WERI-Rb-1 (cell line): ENCODE measurements around the gene OSMR.
"Not testable (repeated sequence)": the region's sequence is repeated elsewhere in the genome, so short reads cannot be mapped to it uniquely, and the experiment has no call there.

Experiments
- DNase-seq: peaks from one replicate; pipeline ENCODE4 v3.0.0-alpha.2; 2020
- H3K27ac ChIP-seq: fragments of 250-450 bp; sonication (Bioruptor Pico); 2 replicates; pipeline ENCODE4 v1.5.1; 2020; ENCODE audit warnings: mild to moderate bottlenecking, moderate library complexity
- H3K27me3 ChIP-seq: fragments of 250-450 bp; sonication (Bioruptor Pico); 2 replicates; pipeline ENCODE4 v1.5.1; 2021; ENCODE audit warnings: mild to moderate bottlenecking, low read depth, moderate library complexity; ENCODE audit not compliant: insufficient read depth, severe bottlenecking
- H3K36me3 ChIP-seq: fragments of 250-450 bp; sonication (Bioruptor Pico); 2 replicates; pipeline ENCODE4 v1.5.1; 2020; ENCODE audit warnings: mild to moderate bottlenecking, moderate library complexity
- H3K4me3 ChIP-seq: 2 replicates; pipeline ENCODE4 v1.5.1; 2011; ENCODE audit warnings: low read depth, mild to moderate bottlenecking, control low read depth, low read length
- H3K9me3 ChIP-seq: fragments of 250-450 bp; sonication (Bioruptor Pico); 2 replicates; pipeline ENCODE4 v1.5.1; 2021; ENCODE audit warnings: mild to moderate bottlenecking, moderate library complexity; ENCODE audit not compliant: severe bottlenecking
- TF ChIP-seq, protein P1 (sequence below): IDR thresholded peaks from 2 replicates; pipeline ENCODE4 v1.5.1; 2011; ENCODE audit warnings: low read depth, mild to moderate bottlenecking, control low read depth, inconsistent platforms, low read length

Gene OSMR

DNA sequence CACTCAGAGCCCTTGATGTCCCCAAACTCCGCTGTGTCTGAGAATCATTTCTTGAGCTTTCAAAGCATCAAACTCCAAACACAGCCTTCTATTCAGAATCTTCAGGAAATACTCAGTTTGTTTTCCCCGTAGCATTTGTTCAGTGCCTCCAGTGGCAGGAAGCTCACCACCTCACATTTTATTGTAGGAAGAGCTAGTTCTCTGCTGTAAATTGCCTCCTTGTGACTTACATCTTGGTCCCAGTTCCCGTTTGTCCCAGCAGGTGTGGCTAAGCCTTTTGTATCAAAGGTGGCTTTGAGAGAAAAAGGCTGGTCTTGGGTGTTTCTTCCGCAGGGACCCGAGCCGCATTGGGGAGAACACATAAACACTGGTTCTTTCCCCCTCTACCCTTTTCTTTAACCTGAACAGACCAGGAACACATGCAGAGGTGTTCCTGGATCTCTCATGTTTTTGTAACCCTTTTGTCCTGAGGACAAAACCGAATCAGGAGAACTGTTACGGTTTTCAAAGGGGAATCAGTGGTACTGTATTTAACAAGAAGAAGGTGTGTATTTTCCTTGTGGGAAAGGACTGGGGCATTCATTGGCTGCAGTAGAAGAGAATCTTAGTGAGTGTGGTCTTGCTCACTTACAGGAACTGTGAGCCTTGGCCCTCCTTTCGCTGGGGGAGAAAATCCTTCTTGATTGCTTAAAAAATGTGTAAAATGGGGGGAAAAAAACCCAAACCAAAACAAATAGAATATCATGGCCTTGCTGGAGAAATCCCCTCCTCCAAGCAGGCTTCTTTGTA lies 1.9 kb downstream of the OSMR start:
- DNase-seq: no peak
- TF ChIP-seq, protein P1, sequence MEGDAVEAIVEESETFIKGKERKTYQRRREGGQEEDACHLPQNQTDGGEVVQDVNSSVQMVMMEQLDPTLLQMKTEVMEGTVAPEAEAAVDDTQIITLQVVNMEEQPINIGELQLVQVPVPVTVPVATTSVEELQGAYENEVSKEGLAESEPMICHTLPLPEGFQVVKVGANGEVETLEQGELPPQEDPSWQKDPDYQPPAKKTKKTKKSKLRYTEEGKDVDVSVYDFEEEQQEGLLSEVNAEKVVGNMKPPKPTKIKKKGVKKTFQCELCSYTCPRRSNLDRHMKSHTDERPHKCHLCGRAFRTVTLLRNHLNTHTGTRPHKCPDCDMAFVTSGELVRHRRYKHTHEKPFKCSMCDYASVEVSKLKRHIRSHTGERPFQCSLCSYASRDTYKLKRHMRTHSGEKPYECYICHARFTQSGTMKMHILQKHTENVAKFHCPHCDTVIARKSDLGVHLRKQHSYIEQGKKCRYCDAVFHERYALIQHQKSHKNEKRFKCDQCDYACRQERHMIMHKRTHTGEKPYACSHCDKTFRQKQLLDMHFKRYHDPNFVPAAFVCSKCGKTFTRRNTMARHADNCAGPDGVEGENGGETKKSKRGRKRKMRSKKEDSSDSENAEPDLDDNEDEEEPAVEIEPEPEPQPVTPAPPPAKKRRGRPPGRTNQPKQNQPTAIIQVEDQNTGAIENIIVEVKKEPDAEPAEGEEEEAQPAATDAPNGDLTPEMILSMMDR: no peak
- Histone ChIP-seq H3K9me3 (no peaks in the 10 kb centered on the region), H3K36me3 (no peaks in the 10 kb centered on the region), H3K4me3 (no peak overlapping the region), H3K27ac (no peak overlapping the region), H3K27me3 (no peaks in the 10 kb centered on the region)

DNA sequence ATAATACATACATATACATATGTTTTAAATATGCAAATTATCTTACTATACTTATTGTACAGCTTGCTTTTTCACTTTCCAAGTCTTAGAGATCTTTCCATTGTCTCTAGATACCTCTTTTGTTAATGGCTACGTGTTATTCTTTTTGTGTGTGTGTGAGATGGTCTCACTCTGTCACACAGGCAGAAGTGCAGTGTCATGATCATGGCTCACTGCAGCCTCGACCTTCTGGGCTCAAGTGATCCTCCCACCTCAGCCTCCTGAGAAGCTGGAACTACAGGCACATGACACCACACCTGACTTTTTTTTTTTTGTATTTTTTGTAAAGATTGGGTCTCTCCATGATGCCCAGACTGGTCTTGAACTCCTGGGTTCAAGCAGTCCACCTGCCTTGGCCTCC lies 2.8 kb downstream of the OSMR start:
- TF ChIP-seq, protein P1: no peak
- no peaks in the 10 kb centered on the region for H3K27me3 ChIP-seq
- no peaks in the 10 kb centered on the region for H3K36me3 ChIP-seq
- H3K27ac ChIP-seq: no peak overlapping the region
- no peaks in the 10 kb centered on the region for H3K9me3 ChIP-seq
- DNase-seq: no peak
- no peak overlapping the region for H3K4me3 ChIP-seq

DNA sequence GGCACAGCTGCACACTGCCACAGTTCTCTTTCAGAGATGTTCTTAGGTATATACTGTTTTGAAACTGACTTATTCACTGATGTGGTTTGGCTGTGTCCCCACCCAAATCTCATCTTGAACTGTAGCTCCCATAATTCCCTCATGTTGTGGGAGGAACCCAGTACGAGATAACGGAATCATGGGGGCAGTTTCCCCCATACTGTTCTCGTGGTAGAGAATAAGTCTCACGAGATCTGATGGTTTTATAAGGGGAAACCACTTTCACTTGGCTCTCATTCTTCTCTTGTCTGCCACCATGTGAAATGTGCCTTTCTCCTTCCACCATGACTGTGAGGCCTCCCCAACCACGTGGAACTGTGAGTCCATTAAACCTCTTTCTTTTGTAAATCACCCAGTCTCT lies 5.8 kb downstream of the OSMR start:
- DNase-seq, H3K9me3 ChIP-seq, H3K27ac ChIP-seq, H3K36me3 ChIP-seq, H3K27me3 ChIP-seq, H3K4me3 ChIP-seq: not testable (repeated sequence)

- DNase-seq: no peak
- no peak overlapping the region for H3K27ac ChIP-seq
- no peak overlapping the region for H3K4me3 ChIP-seq
Measured at GRCh38 chr5:38853753-38854470, 8.1 kb downstream of the OSMR start.

DNA sequence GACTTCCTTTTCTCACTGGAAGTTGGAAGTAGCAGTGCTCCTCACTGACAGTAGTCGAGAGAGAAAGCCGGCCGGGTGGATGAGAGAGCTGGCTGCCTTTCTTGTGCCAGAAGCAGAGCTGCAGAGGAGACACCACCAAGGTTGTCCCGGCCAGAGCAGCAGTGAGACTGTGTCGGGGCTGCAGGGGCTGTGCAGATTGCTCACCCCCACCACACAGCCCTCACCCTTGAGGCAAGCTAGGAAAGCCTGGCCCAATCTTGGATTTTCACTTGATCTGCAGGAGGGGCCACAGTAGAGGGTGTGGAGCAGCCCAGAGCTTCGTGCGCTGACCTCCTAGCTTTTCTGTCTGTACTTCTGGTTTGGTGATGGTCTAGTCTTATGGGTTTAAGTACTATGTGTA lies 9.1 kb downstream of the OSMR start:
- TF ChIP-seq, protein P1: no peak
- Histone ChIP-seq H3K36me3 (no peaks in the 10 kb centered on the region), H3K27ac (no peak overlapping the region), H3K27me3 (no peaks in the 10 kb centered on the region), H3K4me3 (no peak overlapping the region), H3K9me3 (no peaks in the 10 kb centered on the region)
- no peak for DNase-seq

More at GRCh38 chr5:38853753-38854470, 8.1 kb downstream of the OSMR start:
- TF ChIP-seq, protein P1: no peak
- Histone ChIP-seq H3K27me3 (no peaks in the 10 kb centered on the region), H3K9me3 (no peaks in the 10 kb centered on the region), H3K36me3 (no peaks in the 10 kb centered on the region)

GRCh38 chr5:38856660-38857059 lies 10.8 kb downstream of the OSMR start:
- Histone ChIP-seq H3K27me3 (no peaks in the 10 kb centered on the region), H3K4me3 (no peak overlapping the region), H3K27ac (no peak overlapping the region), H3K9me3 (no peaks in the 10 kb centered on the region), H3K36me3 (no peaks in the 10 kb centered on the region)
- TF ChIP-seq, protein P1: no peak
- DNase-seq: no peak
